ENCODE data around the gene AKR1D1.

AKR1D1 gene

DNA sequence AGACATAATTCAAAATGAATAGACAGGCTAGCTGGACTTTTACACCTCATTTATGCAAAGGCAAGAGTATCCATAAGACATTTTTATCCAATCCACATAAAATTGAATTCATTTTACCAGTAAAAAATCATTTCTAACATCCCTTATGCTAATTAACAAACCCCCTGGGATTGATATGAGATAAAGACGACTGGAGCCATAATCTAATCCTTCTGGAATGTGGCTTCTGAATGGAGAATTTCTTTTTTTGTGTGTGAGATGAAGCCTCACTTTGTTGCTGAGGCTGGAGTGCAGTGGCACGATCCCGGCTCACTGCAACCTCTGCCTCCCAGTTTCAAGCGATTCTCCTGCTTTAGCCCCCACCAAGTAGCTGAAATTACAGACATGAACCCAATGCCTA lies 90.4 kb downstream of the AKR1D1 start:
- no peak for DNase-seq (ENCODE audit: low spot score)

DNA sequence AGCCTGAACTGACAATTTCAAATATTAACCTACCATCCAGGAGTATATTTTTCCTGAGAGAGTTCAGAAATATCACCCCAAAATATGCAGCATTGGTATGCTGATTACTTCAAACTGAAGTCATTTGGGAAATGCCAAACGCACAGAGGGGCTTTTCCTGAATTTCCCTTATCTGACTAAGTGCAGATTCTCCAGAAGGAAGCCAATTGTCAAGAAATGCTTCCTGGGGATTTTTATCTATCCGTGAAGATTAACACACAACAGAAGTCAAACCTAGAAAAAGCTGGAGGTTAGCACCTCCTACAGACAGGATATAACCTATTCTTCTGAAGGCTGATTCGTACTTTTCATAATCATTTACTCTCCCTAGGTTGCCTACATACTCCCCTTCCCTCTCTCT lies 91.0 kb downstream of the AKR1D1 start:
- no peak for DNase-seq (ENCODE audit: low spot score)

DNA sequence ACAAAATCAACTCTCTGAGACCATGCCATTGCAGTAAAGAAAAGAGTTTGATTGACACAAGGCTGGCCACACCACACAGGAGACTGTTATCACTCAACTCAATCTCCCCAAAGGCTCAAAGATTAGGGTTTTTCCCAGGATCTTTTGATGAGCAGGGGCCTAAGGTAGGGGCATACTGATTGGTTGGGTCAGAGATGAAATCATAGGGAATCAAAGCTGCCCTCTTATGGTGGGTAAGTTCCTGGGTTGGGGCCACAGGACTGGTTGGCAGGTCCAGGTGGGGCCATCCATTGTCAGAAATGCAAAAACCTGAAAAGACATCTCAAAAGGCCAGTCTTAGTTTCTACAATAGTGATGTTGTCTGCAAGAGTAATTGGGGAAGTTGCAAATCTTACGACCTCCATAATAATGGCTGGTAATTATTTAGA lies 91.6 kb downstream of the AKR1D1 start:
- no peak for DNase-seq (ENCODE audit: low spot score)
